GM12864 (cell line): ENCODE measurements around the gene MFSD12.

Experiments used
- DNase-seq: peaks from one replicate; pipeline ENCODE4 v3.0.0-alpha.2; 2011; ENCODE audit warnings: low read depth
- H3K4me3 ChIP-seq: 2 replicates; pipeline ENCODE4 v1.5.1; 2011; ENCODE audit warnings: mild to moderate bottlenecking, low read depth, low read length, control low read depth
- TF ChIP-seq, protein P1 (sequence below): IDR thresholded peaks from 2 replicates; pipeline ENCODE4 v1.5.1; 2011; ENCODE audit warnings: low read depth, mild to moderate bottlenecking, moderate library complexity, low read length, control low read depth, inconsistent platforms; ENCODE audit errors: missing control alignments

MFSD12 gene

GRCh38 chr19:3604227-3604986 is 47.0 kb upstream of the MFSD12 start:
- TF ChIP-seq, protein P1, sequence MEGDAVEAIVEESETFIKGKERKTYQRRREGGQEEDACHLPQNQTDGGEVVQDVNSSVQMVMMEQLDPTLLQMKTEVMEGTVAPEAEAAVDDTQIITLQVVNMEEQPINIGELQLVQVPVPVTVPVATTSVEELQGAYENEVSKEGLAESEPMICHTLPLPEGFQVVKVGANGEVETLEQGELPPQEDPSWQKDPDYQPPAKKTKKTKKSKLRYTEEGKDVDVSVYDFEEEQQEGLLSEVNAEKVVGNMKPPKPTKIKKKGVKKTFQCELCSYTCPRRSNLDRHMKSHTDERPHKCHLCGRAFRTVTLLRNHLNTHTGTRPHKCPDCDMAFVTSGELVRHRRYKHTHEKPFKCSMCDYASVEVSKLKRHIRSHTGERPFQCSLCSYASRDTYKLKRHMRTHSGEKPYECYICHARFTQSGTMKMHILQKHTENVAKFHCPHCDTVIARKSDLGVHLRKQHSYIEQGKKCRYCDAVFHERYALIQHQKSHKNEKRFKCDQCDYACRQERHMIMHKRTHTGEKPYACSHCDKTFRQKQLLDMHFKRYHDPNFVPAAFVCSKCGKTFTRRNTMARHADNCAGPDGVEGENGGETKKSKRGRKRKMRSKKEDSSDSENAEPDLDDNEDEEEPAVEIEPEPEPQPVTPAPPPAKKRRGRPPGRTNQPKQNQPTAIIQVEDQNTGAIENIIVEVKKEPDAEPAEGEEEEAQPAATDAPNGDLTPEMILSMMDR: no peak
- no peak overlapping the region for H3K4me3 ChIP-seq
- no peak for DNase-seq

- TF ChIP-seq, protein P1: no peak
- no peak for DNase-seq
- H3K4me3 ChIP-seq: no peak overlapping the region
Observed at GRCh38 chr19:3603121-3603811, 45.9 kb upstream of the MFSD12 start.

- no peak for DNase-seq
- TF ChIP-seq, protein P1: no peak
- H3K4me3 ChIP-seq: no peak overlapping the region
Observed at GRCh38 chr19:3601021-3601420, 43.6 kb upstream of the MFSD12 start.

GRCh38 chr19:3599776-3600187 is 42.4 kb upstream of the MFSD12 start:
- DNase-seq: no peak
- TF ChIP-seq, protein P1: no peak
- H3K4me3 ChIP-seq: no peak overlapping the region

DNA sequence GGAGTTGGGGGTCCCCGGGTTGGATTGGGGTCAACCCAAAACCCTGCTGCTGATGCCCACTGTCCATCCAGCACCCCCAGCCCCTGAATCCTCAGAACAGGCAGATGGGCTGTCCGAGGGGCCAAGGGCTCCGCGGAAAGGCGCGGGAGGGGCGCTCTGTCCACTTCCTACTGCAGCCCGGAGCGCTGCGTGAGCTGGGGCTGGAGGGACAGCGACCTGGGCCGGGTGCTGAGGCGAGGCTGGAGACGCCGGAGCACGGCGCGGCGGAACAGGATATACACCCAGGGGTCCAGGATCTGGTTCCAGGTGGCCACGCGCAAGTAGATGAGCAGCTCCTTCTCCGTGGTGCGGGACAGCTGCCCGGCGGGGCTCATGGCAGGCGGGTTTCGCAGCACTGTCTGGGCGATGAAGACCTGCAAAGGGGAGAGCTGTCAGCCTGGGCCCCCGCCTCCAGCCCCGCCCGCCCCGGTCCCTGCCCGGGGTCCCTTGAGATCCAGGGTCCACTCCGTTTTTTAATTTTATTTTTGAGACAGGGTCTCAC is 38.2 kb upstream of the MFSD12 start:
- H3K4me3 ChIP-seq: no peak overlapping the region
- TF ChIP-seq, protein P1: no peak
- no peak for DNase-seq

DNA sequence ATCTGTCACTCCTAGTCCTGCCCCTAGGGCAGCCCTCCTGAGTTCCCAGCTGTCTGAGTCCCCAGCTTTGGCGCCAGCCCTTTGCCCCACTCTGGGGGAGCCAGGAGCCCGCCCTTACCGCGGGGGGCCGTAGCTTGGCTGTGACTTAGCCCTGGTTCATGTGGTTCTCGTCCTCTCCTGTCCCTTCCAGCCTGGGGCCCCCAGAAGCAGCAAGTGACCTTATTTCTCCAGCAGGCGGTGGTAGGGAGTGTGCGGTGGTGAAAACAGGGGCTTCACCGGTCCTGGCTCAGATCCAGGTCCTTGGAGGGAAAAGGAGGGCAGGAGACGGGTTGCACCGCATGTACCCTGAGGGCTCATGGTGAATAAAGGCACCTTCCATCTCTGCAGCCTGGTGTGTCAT is 35.8 kb upstream of the MFSD12 start:
- H3K4me3 ChIP-seq: no peak overlapping the region
- no peak for DNase-seq
- TF ChIP-seq, protein P1: no peak
